Hepatocyte (in vitro differentiated cells): Measurements from ENCODE around the gene GMDS.

Experiments used
- EZH2 ChIP-seq: fragments of 200-600 bp; sonication (generic); IDR thresholded peaks from 2 replicates; pipeline ENCODE4 v1.6.1; 2016; ENCODE audit warnings: antibody characterized with exemption, mild to moderate bottlenecking, borderline replicate concordance
- TF ChIP-seq, protein P1 (sequence below): fragments of 200-600 bp; sonication (generic); IDR thresholded peaks from 2 replicates; pipeline ENCODE4 v1.5.1; 2016; ENCODE audit warnings: antibody characterized with exemption, mild to moderate bottlenecking; ENCODE audit not compliant: poor library complexity

DNA sequence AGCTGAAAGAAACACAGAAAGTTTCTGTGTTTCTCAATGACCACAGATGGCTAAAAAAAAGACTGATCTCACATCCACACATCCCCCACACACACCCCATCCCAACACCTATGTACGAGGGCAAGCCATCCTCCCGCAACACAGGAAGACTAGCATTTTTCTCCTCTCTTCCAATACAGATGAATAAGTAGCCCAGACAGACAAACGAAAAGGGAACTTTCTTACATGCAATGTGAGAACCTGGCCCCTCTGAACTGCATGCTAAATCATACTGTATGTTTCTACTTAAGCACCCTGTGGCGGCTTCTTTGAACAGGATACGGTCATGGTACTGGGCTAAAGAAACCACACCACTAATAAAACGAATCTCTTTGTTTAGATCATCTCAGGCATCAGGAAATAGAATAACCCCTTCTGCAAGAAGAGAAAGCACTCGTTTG, 116.2 kb downstream of the GMDS start:
- TF ChIP-seq, protein P1, sequence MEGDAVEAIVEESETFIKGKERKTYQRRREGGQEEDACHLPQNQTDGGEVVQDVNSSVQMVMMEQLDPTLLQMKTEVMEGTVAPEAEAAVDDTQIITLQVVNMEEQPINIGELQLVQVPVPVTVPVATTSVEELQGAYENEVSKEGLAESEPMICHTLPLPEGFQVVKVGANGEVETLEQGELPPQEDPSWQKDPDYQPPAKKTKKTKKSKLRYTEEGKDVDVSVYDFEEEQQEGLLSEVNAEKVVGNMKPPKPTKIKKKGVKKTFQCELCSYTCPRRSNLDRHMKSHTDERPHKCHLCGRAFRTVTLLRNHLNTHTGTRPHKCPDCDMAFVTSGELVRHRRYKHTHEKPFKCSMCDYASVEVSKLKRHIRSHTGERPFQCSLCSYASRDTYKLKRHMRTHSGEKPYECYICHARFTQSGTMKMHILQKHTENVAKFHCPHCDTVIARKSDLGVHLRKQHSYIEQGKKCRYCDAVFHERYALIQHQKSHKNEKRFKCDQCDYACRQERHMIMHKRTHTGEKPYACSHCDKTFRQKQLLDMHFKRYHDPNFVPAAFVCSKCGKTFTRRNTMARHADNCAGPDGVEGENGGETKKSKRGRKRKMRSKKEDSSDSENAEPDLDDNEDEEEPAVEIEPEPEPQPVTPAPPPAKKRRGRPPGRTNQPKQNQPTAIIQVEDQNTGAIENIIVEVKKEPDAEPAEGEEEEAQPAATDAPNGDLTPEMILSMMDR: no peak
- no peak for TF ChIP-seq EZH2
